K562 (cell line): Measurements from ENCODE around the gene PBOV1. TPM values are rescaled to one million over a fixed set of nuclear protein-coding genes. Genes with fewer than 3 reads are reported as not detected.

ENCODE experiments used
- ATAC-seq: fragments of 200-7000 bp; cut with Tn5 transposase; 3 replicates; pipeline ENCODE4 v1.9.1; 2020; ENCODE audit warnings: moderate library complexity
- BruUV-seq: library from RNA; stranded (reverse); fragments of 400-500 nt; replicated peaks from 2 replicates; lab custom pipeline; 2021; lab: Mats Ljungman, UMichigan
- CTCF ChIA-PET: fragments of 300-600 bp; formaldehyde crosslinking; extraction: SDS; loops from one replicate; lab custom pipeline; 2021; ENCODE audit warnings: low intra/inter-chr PET ratio; lab: Yijun Ruan, JAX
- POLR2A ChIA-PET: fragments of 300-600, 350-650 bp; sonication (Branson Sonifier 250); formaldehyde crosslinking; extraction: SDS; loops from one replicate; lab custom pipeline; 2021; ENCODE audit warnings: antibody characterized with exemption, inconsistent platforms; lab: Yijun Ruan, JAX
- DNase-seq, 4 experiments: peaks; one replicate each; pipeline versions ENCODE4 v3.0.0 to v3.0.0-alpha.2; 2011 to 2018; ENCODE audit warnings: low spot score in 3 of 4, mixed read lengths in 3 of 4; ENCODE audit errors: extremely low read depth in 1 of 4
- FAIRE-seq: peaks from 2 replicates; lab custom pipeline; 2011; peaks lifted over from hg19 to GRCh38; lab: Jason Lieb, UNC
- H2AFZ ChIP-seq: 2 replicates; pipeline ENCODE4 v1.6.0; 2011; ENCODE audit warnings: low read depth, low read length, control low read depth, inconsistent platforms
- H3K27ac ChIP-seq: fragments of 200-600 bp; 3 replicates; pipeline ENCODE4 v1.8.0; 2011; ENCODE audit warnings: low read depth, mild to moderate bottlenecking, control low read depth, inconsistent platforms, low read length, moderate library complexity, mixed read lengths; ENCODE audit errors: extremely low read depth
- H3K27me3 ChIP-seq, 2 experiments: fragments of 300-600 bp in 1 of 2; 2 replicates in 1 of 2; 3 replicates in 1 of 2; pipeline versions ENCODE4 v1.6.0 to v1.8.0; 2011; ENCODE audit warnings: inconsistent platforms in 2 of 2, low read length in 2 of 2, mild to moderate bottlenecking in 1 of 2, mixed read lengths in 1 of 2, moderate library complexity in 1 of 2; ENCODE audit not compliant: control insufficient read depth in 2 of 2, insufficient read depth in 2 of 2
- H3K36me3 ChIP-seq: fragments of 300-600 bp; 3 replicates; pipeline ENCODE4 v1.8.0; 2011; ENCODE audit warnings: mild to moderate bottlenecking, low read length, inconsistent platforms; ENCODE audit not compliant: control insufficient read depth, insufficient read depth
- H3K4me1 ChIP-seq, 2 experiments: fragments of 200-600 bp in 1 of 2; replicated peaks in 1 of 2; 2 replicates in 1 of 2; 3 replicates in 1 of 2; pipeline versions ENCODE4 v1.5.1 to v1.8.0; 2011; ENCODE audit warnings: inconsistent platforms in 2 of 2, low read length in 2 of 2, mild to moderate bottlenecking in 1 of 2, mixed read lengths in 1 of 2, moderate library complexity in 1 of 2; ENCODE audit not compliant: control insufficient read depth in 2 of 2, insufficient read depth in 2 of 2
- H3K4me2 ChIP-seq: 2 replicates; pipeline ENCODE4 v1.6.1; 2011; ENCODE audit warnings: low read length, control low read depth, inconsistent platforms, mixed read lengths; ENCODE audit not compliant: insufficient read depth
- H3K4me3 ChIP-seq: fragments of 200-600 bp; sonication (generic), shearing (Covaris generic); 2 replicates; pipeline ENCODE4 v1.5.1; 2016; ENCODE audit warnings: control low read depth, inconsistent platforms
- H3K79me2 ChIP-seq: fragments of 200-600 bp; 3 replicates; pipeline ENCODE4 v1.8.0; 2011; ENCODE audit warnings: low read length, inconsistent platforms; ENCODE audit not compliant: control insufficient read depth, insufficient read depth
- H3K9ac ChIP-seq, 2 experiments: 2 replicates each; pipeline versions ENCODE4 v1.6.0 to v1.6.1; 2011; ENCODE audit warnings: low read depth in 2 of 2, low read length in 2 of 2, control low read depth in 1 of 2, inconsistent platforms in 1 of 2, mild to moderate bottlenecking in 1 of 2, mixed read lengths in 1 of 2; ENCODE audit not compliant: insufficient read depth in 1 of 2
- H3K9me1 ChIP-seq: one replicate; pipeline ENCODE4 v1.6.0; 2011; ENCODE audit warnings: inconsistent platforms, mild to moderate bottlenecking, low read length, moderate library complexity; ENCODE audit not compliant: control insufficient read depth, insufficient read depth
- H3K9me3 ChIP-seq: replicated peaks from 2 replicates; pipeline ENCODE4 v1.5.1; 2011; ENCODE audit warnings: low read depth, low read length, inconsistent platforms; ENCODE audit not compliant: control insufficient read depth, insufficient read depth
- H4K20me1 ChIP-seq: replicated peaks from 2 replicates; pipeline ENCODE4 v1.6.1; 2011; ENCODE audit warnings: low read length, inconsistent platforms, mixed read lengths; ENCODE audit not compliant: control insufficient read depth, insufficient read depth
- BDP1 ChIP-seq: IDR thresholded peaks from 3 replicates; pipeline ENCODE4 v1.6.1; 2011; ENCODE audit not compliant: insufficient read length, insufficient read depth
- CBX2 ChIP-seq: fragments of 200-600 bp; sonication (generic); IDR thresholded peaks from one replicate; pipeline ENCODE4 v1.6.1; 2012; ENCODE audit warnings: mild to moderate bottlenecking, low read length, inconsistent platforms; ENCODE audit not compliant: insufficient read depth, poor library complexity, severe bottlenecking
- EZH2 ChIP-seq: IDR thresholded peaks from 2 replicates; pipeline ENCODE4 v1.6.1; 2012; ENCODE audit warnings: low read depth, mild to moderate bottlenecking, inconsistent platforms, low read length, borderline replicate concordance
- FOS ChIP-seq: IDR thresholded peaks from 3 replicates; pipeline ENCODE4 v1.6.1; 2011; ENCODE audit not compliant: insufficient read length; ENCODE audit errors: extremely low read depth
- GATAD2A ChIP-seq: fragments of 450-650 bp; IDR thresholded peaks from 2 replicates; pipeline ENCODE4 v1.6.1; 2017
- NBN ChIP-seq: fragments of 450-650 bp; IDR thresholded peaks from 2 replicates; pipeline ENCODE4 v1.6.1; 2016; ENCODE audit warnings: low read depth, mild to moderate bottlenecking
- NCOA1 ChIP-seq: fragments of 450-650 bp; IDR thresholded peaks from 2 replicates; pipeline ENCODE4 v1.6.1; 2016; ENCODE audit warnings: low read depth
- PPARD ChIP-seq: fragments of 250-450 bp; sonication (Bioruptor Pico); IDR thresholded peaks from 2 replicates; pipeline ENCODE4 v1.8.0; 2022; ENCODE audit warnings: inconsistent platforms, mild to moderate bottlenecking, moderate library complexity
- PURB ChIP-seq: sonication (generic); formaldehyde crosslinking; IDR thresholded peaks from 2 replicates; pipeline ENCODE4 v1.9.0; 2021; ENCODE audit warnings: low read depth, mild to moderate bottlenecking, missing genetic modification reagents
- TARDBP ChIP-seq: fragments of 450-650 bp; IDR thresholded peaks from 2 replicates; pipeline ENCODE4 v1.6.1; 2016
- ZBTB11 ChIP-seq, 3 experiments: fragments of 200-800 bp in 1 of 3; fragments of 250-450 bp in 1 of 3; fragments of 450-650 bp in 1 of 3; sonication (Bioruptor Pico) in 1 of 3; sonication (Bioruptor generic) in 1 of 3; formaldehyde crosslinking in 1 of 3; IDR thresholded peaks; 2 replicates each; pipeline versions ENCODE4 v1.6.1 to v1.8.0; 2016 to 2022; ENCODE audit warnings: mild to moderate bottlenecking in 2 of 3, missing genetic modification characterization in 2 of 3, missing compliant biosample characterization in 1 of 3, moderate library complexity in 1 of 3
- ZNF347 ChIP-seq: fragments of 450-650 bp; formaldehyde crosslinking; IDR thresholded peaks from 2 replicates; pipeline ENCODE4 v1.4.0; 2020; ENCODE audit warnings: low read depth, mild to moderate bottlenecking, moderate library complexity
- ZNF449 ChIP-seq: fragments of 250-450 bp; sonication (Bioruptor Pico); IDR thresholded peaks from 2 replicates; pipeline ENCODE4 v1.8.0; 2022; ENCODE audit warnings: moderate library complexity, mild to moderate bottlenecking, inconsistent platforms
- ZNF785 ChIP-seq: fragments of 250-450 bp; sonication (Bioruptor Pico); IDR thresholded peaks from 2 replicates; pipeline ENCODE4 v1.4.0; 2020; ENCODE audit warnings: mild to moderate bottlenecking
- WGBS: fragments of 100-300 bp; shearing (Covaris generic); methylation state at CpG from one replicate; pipeline ENCODE4 v1.1.6; 2016; ENCODE audit warnings: low coverage, mixed read lengths; ENCODE audit not compliant: insufficient coverage; ENCODE audit errors: missing lambda C conversion rate; 5-methylcytosine and 5-hydroxymethylcytosine counted together
- in situ Hi-C: fragments of 300-500 bp; cut with MboI; formaldehyde crosslinking; loops from 4 replicates; pipeline ENCODE4 v1.15.0; 2018; ENCODE audit warnings: inconsistent platforms, mixed read lengths
- intact Hi-C: fragments of 100-400 bp; cut with micrococcal nuclease; formaldehyde crosslinking; loops from 2 replicates; pipeline ENCODE4 v1.14.2; 2022
- polyA plus RNA-seq, 8 experiments: library from polyadenylated mRNA; depleted of rRNA in 4 of 8; stranded (reverse) in 5 of 8; unstranded in 3 of 8; fragments of >200 nt; fragmentation: Nextera tagmentation in 2 of 8; fragmentation: Illumina TruSeq in 1 of 8; extraction: Ambion mirVana in 2 of 8; extraction: Trizol in 1 of 8; gene quantifications; 2 replicates each; pipeline versions ENCODE4 v1.2.1 to v1.2.3, GENCODE V29; 2011 to 2014; ENCODE audit warnings: inconsistent platforms in 1 of 8, missing spikeins in 1 of 8
- total RNA-seq, 7 experiments: library from RNA; depleted of rRNA in 6 of 7; stranded (reverse); fragments of >200 nt in 6 of 7; fragmentation: Illumina TruSeq in 2 of 7; extraction: Trizol in 2 of 7; gene quantifications; 2 replicates each; pipeline versions ENCODE4 v1.2.1 to v1.2.3, GENCODE V29; 2011 to 2021; ENCODE audit warnings: low replicate concordance in 1 of 7
- TF ChIP-seq, protein P1 (sequence below): sonication (generic); formaldehyde crosslinking; IDR thresholded peaks from 2 replicates; pipeline ENCODE4 v1.8.1; 2023; ENCODE audit warnings: mild to moderate bottlenecking, missing genetic modification reagents, moderate library complexity
- TF ChIP-seq, protein P2 (sequence below): fragments of 450-650 bp; IDR thresholded peaks from 2 replicates; pipeline ENCODE4 v1.6.1; 2016; ENCODE audit warnings: borderline replicate concordance

PBOV1 gene
- total and polyA plus RNA-seq, 9 of the 15 experiments (the other 6 are each of a cell fraction or from before 2014, with no cell fraction given), result not detected

- 0% methylated on average over 1 of the region's 1 CpG for WGBS
- no TSS peak for BruUV-seq
- H2AFZ ChIP-seq, result no peak overlapping the region
- no peaks in the 10 kb centered on the region for H3K79me2 ChIP-seq
- no peak for DNase-seq
- ATAC-seq, result no peak
- no peaks in the 10 kb centered on the region for H3K9me1 ChIP-seq
- peaks cover 0 to 10% of the 10 kb centered on the region in 2 experiments; a peak in 4 of 5 replicates for H3K27me3 ChIP-seq
- no peak overlapping the region for H3K4me3 ChIP-seq
- FAIRE-seq, result no peak
- no peaks in the 10 kb centered on the region for H3K9me3 ChIP-seq
- CTCF ChIA-PET, result no interaction called here
- no peak overlapping the region for H3K27ac ChIP-seq
- intact Hi-C loops (no loop called here), in situ Hi-C loops (no loop called here)
- no peak overlapping the region for H3K4me2 ChIP-seq
- no peaks in the 10 kb centered on the region for H4K20me1 ChIP-seq
- POLR2A ChIA-PET, result interaction anchor here (0.6 to 1.7 kb wide), 2 partner anchors 10 to 458 kb away, joined by 3 to 5 read pairs; no protein-coding TSS in a partner anchor
- H3K4me1 ChIP-seq, result no peaks in the 10 kb centered on the region
- no peaks in the 10 kb centered on the region for H3K36me3 ChIP-seq
- H3K9ac ChIP-seq, result no peak overlapping the region
- TF ChIP-seq BDP1, result no peak
- no peak for TF ChIP-seq FOS
- TF ChIP-seq ZNF347 (CRISPR knock-in tag), result no peak
- TF ChIP-seq CBX2, result no peak
- no peak for TF ChIP-seq GATAD2A
- TF ChIP-seq, protein P1, sequence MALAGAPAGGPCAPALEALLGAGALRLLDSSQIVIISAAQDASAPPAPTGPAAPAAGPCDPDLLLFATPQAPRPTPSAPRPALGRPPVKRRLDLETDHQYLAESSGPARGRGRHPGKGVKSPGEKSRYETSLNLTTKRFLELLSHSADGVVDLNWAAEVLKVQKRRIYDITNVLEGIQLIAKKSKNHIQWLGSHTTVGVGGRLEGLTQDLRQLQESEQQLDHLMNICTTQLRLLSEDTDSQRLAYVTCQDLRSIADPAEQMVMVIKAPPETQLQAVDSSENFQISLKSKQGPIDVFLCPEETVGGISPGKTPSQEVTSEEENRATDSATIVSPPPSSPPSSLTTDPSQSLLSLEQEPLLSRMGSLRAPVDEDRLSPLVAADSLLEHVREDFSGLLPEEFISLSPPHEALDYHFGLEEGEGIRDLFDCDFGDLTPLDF (CRISPR knock-in tag), result no peak
- TF ChIP-seq ZBTB11 (CRISPR knock-in tag; IDR thresholded peaks at IDR 0.05), result no peak
- TF ChIP-seq EZH2, result no peak
- no peak for TF ChIP-seq PURB (CRISPR knock-in tag)
- TF ChIP-seq ZNF785 (CRISPR knock-in tag), result no peak
- TF ChIP-seq TARDBP, result no peak
- no peak for TF ChIP-seq ZNF449
- TF ChIP-seq NCOA1, result no peak
- TF ChIP-seq PPARD, result no peak
- TF ChIP-seq NBN, result no peak
- TF ChIP-seq, protein P2, sequence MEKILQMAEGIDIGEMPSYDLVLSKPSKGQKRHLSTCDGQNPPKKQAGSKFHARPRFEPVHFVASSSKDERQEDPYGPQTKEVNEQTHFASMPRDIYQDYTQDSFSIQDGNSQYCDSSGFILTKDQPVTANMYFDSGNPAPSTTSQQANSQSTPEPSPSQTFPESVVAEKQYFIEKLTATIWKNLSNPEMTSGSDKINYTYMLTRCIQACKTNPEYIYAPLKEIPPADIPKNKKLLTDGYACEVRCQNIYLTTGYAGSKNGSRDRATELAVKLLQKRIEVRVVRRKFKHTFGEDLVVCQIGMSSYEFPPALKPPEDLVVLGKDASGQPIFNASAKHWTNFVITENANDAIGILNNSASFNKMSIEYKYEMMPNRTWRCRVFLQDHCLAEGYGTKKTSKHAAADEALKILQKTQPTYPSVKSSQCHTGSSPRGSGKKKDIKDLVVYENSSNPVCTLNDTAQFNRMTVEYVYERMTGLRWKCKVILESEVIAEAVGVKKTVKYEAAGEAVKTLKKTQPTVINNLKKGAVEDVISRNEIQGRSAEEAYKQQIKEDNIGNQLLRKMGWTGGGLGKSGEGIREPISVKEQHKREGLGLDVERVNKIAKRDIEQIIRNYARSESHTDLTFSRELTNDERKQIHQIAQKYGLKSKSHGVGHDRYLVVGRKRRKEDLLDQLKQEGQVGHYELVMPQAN, result no peak
Measured at GRCh38 chr6:138239774-138240173, 21.5 kb upstream of the PBOV1 start.
